K562 (cell line): ENCODE measurements around the gene GPX2.

ENCODE experiments used
- CEBPG ChIP-seq, 3 experiments: fragments of 200-800 bp in 1 of 3; sonication (Bioruptor generic) in 1 of 3; sonication (generic) in 1 of 3; formaldehyde crosslinking in 1 of 3; IDR thresholded peaks in 2 of 3; conservative IDR thresholded peaks in 1 of 3; 2 replicates each; pipeline versions ENCODE4 v1.6.1 to v1.8.0; 2016 to 2022; ENCODE audit warnings: missing compliant biosample characterization in 2 of 3, missing genetic modification characterization in 2 of 3, mild to moderate bottlenecking in 1 of 3, missing genetic modification reagents in 1 of 3
- EP300 ChIP-seq: IDR thresholded peaks from 2 replicates; pipeline ENCODE4 v1.6.1; 2012; ENCODE audit warnings: low read length, improper control_type of control experiment
- FOXK1 ChIP-seq: sonication (generic); formaldehyde crosslinking; IDR thresholded peaks from 2 replicates; pipeline ENCODE4 v1.8.0; 2022; ENCODE audit warnings: missing genetic modification reagents, mild to moderate bottlenecking, borderline replicate concordance
- KLF10 ChIP-seq: fragments of 250-450 bp; sonication (Bioruptor Pico); IDR thresholded peaks from 2 replicates; pipeline ENCODE4 v1.6.1; 2021; ENCODE audit warnings: matching md5 sums
- POLR2AphosphoS5 ChIP-seq: IDR thresholded peaks from 2 replicates; pipeline ENCODE4 v1.6.1; 2011; ENCODE audit warnings: mild to moderate bottlenecking, low read depth, low read length, moderate library complexity; ENCODE audit not compliant: control insufficient read depth, insufficient read depth
- SIRT6 ChIP-seq: IDR thresholded peaks from one replicate; pipeline ENCODE4 v1.6.1; 2012; ENCODE audit warnings: low read depth, mild to moderate bottlenecking, control low read depth, inconsistent platforms, low read length, moderate library complexity
- STAG1 ChIP-seq: sonication (generic); formaldehyde crosslinking; IDR thresholded peaks from 2 replicates; pipeline ENCODE4 v1.5.0; 2020; ENCODE audit warnings: missing genetic modification reagents, borderline replicate concordance

- TF ChIP-seq CEBPG (CRISPR knock-in tag; IDR thresholded peaks at IDR 0.05) (no peak), CEBPG (tag; conservative IDR thresholded peaks at IDR 0.05 in 1 of 2, IDR thresholded peaks at IDR 0.05 in 1 of 2) (no peak), FOXK1 (no peak), POLR2AphosphoS5 (peak; percentile 83), SIRT6 (no peak), EP300 (no peak), STAG1 (no peak), KLF10 (CRISPR knock-in tag) (no peak)
Observed at GRCh38 chr14:64914237-64915028, 28.1 kb downstream of the GPX2 start, which contains the start of gene CHURC1.
